Stimulated activated naive CD8-positive, alpha-beta T cell treated with anti-CD3 and anti-CD28 coated beads, Interleukin-15, Interleukin-2, amounts not matched to agents 100 ng/mL and 50 ng/mL, for 24 hours (primary cell): ENCODE measurements around the gene CTBP2.

Experiments
- H3K27ac Mint-ChIP-seq: one replicate; pipeline ENCODE4 v1.8.0; 2021; ENCODE audit warnings: mild to moderate bottlenecking, mixed read lengths
- H3K27me3 Mint-ChIP-seq: one replicate; pipeline ENCODE4 v1.8.0; 2021; ENCODE audit warnings: mixed read lengths
- H3K36me3 Mint-ChIP-seq: one replicate; pipeline ENCODE4 v1.8.0; 2021; ENCODE audit warnings: low read depth, mixed read lengths
- H3K4me1 Mint-ChIP-seq: one replicate; pipeline ENCODE4 v1.8.0; 2021; ENCODE audit warnings: low read depth, mixed read lengths
- H3K4me3 Mint-ChIP-seq: one replicate; pipeline ENCODE4 v1.8.0; 2021; ENCODE audit warnings: mild to moderate bottlenecking, mixed read lengths
- H3K9me3 Mint-ChIP-seq: one replicate; pipeline ENCODE4 v1.8.0; 2021; ENCODE audit warnings: mixed read lengths

CTBP2 gene

DNA sequence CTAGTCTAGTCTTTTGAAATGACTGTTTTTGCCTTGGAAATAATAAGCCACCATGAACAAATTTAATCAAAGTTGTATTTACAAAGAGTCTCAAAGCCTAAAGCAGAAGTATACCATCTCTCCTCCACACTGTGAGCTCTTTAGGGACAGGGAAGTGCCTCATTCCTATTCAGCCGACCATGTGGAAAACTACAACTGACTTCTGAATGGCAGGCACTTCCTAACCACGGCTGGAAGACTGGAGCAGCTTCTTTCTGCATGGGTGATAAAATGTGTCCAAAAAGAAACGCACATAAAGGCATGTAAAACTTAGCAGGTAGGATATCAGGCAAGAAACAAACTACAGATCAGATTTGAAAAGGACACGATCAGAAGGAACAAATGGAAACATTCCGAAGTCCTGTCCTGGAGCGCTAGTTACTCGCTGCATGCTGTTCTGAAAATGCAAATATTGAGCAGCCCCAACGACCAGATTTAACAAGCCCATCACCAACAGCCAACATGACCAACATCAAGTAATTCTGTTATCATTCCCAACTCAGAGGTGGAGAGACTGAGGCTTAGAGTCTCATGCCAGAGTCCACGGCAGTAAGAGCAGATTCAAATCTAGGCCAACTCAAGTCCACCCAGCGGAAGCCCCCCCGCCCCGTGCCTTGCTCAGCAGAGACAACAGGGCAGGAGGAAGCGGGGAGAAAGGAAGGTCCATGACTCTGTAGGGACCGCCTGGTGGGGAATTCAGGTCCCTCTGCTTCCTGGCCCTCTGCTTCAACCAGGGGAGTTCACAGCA lies 26.5 kb downstream of the CTBP2 start:
- no peaks in the 10 kb centered on the region for H3K36me3 Mint-ChIP-seq
- H3K27ac Mint-ChIP-seq, result no peak overlapping the region
- no peaks in the 10 kb centered on the region for H3K9me3 Mint-ChIP-seq
- H3K27me3 Mint-ChIP-seq, result peaks cover 7% of the 10 kb centered on the region
- no peak overlapping the region for H3K4me3 Mint-ChIP-seq
- H3K4me1 Mint-ChIP-seq, result peaks cover 4% of the 10 kb centered on the region

DNA sequence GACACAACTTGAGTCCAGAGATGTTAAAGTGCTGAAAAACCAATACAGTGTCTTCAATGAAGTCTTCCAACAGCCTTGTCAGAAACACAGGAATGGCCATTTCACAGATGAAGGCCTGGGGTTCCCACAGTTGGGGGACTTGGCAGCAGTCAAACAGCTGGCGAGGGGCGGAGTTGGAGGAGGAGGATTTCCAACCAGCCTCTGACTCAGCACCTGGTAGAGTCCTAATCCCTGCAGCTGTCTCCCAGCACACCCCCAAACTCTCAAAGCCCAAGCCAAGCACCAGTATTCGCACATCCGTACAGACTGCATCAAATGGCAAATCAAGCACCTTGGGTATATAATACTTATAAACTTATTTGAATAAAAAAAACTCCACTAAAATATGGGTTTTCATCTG lies 28.0 kb downstream of the CTBP2 start:
- Mint-ChIP-seq H3K4me3 (no peak overlapping the region), H3K36me3 (no peaks in the 10 kb centered on the region), H3K27me3 (no peaks in the 10 kb centered on the region), H3K4me1 (peaks cover 4% of the 10 kb centered on the region), H3K27ac (no peak overlapping the region), H3K9me3 (no peaks in the 10 kb centered on the region)

DNA sequence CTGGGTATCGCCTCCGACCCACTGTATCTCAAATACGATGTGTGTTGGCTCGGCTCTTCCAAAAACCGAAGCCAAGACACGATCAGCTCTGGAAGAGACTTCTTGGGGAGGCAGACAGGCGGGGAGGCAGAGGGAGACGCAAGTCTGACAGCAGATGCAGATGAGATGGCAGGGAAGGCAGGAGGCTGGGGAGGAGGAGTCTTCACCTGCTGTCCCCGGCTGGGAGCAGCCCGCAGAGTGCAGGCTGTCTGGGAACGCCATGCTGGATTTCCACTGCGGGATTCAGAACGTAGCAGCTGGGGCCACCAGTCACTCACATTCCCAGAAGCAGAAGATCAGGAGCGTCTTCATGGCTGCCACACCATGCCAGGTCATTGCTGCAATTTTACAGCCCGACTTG lies 29.4 kb downstream of the CTBP2 start:
- Mint-ChIP-seq H3K9me3 (no peaks in the 10 kb centered on the region), H3K4me3 (no peak overlapping the region), H3K4me1 (peaks cover 4% of the 10 kb centered on the region), H3K27me3 (no peaks in the 10 kb centered on the region), H3K27ac (no peak overlapping the region), H3K36me3 (no peaks in the 10 kb centered on the region)

DNA sequence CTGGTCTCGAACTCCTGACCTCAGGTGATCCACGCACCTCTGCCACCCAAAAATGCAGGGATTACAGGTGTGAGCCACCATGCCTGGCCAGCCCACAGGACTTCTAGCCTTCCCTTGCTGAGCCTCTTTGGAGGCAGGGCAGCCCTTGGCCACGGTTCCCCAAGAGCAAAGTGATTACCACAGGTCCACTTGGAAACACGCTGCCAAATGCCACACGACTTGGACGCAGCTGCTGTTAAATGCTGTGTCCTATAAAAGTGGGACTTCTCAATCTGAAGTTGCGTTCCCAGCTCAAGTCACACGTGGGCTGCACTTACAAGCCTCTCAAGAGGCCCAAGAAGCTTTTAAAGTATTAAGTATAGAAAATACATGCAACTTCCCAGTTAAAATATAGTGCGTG lies 30.1 kb downstream of the CTBP2 start:
- Mint-ChIP-seq H3K36me3 (no peaks in the 10 kb centered on the region), H3K9me3 (no peaks in the 10 kb centered on the region), H3K27me3 (peaks cover 5% of the 10 kb centered on the region), H3K27ac (no peak overlapping the region), H3K4me1 (peaks cover 4% of the 10 kb centered on the region), H3K4me3 (no peak overlapping the region)

DNA sequence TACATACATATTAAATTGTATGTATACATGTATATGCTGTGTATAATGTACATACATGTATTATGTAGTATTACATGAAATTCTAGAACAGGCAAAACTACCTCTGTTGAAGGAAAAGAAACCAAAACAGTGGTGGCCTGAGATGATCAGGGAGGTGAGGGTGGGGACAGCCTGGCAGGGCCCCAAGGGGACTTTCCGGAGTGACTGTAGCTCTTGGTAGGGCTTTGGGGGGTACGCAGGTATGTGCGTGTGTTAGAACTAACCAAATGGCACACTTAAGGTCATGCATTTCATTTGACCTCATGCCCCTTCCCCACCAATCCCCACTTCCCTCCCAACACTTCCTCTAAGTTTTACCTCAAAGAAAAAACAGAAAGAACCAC lies 31.3 kb downstream of the CTBP2 start:
- Mint-ChIP-seq H3K36me3 (no peaks in the 10 kb centered on the region), H3K27ac (no peak overlapping the region), H3K27me3 (peaks cover 10% of the 10 kb centered on the region), H3K4me3 (no peak overlapping the region), H3K4me1 (peaks cover 4% of the 10 kb centered on the region), H3K9me3 (no peaks in the 10 kb centered on the region)

DNA sequence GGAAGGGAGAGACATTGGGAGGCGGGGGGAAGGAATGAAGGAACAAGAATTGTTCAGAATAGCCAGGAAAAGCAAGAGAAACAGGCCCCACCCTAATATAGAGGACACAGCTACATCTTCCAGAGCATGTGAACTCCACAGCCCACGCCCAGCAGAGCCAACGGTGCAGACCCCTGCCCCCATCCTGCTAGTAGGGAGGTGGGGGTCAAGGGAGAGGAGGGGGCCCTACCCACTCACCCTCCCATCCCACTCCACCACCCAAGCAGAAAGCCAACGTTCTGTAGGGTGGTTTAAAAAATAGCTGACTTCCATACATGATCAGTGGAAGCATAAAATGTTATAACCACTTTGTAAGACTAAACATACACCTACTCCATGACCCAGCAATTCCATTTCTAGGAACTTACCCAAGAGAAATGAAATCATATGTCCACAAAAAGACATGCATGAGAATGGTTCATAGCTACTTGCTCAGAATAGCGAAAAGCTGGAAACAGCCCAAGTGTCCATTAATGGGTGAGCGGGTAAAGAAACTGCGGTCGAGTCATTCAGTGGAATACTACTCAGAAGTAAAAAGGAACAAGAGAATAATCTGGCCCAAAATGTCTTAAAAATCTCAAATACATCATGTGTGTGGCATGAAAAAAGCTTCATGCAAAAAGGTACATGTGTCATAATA lies 31.8 kb downstream of the CTBP2 start:
- Mint-ChIP-seq H3K27ac (no peak overlapping the region), H3K36me3 (no peaks in the 10 kb centered on the region), H3K27me3 (peaks cover 10% of the 10 kb centered on the region), H3K9me3 (no peaks in the 10 kb centered on the region), H3K4me3 (no peak overlapping the region), H3K4me1 (peaks cover 4% of the 10 kb centered on the region)

DNA sequence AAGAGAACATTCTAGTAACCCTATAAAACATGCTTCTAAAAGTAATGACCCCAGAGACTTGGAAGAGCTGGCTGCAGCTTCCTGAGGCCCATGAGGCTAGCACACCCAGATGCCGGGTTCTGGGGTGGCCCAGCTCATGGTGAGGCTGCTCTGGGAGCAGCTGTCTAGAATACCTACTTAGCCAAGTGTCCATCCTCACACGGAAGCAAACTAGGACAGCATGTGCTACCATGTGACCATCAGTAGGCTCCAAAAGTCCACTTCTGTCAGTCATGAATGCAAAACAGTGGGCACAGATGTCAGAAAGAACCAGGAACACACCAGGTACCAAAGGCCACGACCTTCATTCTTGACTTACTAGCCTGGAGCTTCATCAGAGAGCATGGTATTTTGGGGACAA lies 32.4 kb downstream of the CTBP2 start:
- Mint-ChIP-seq H3K27me3 (peaks cover 10% of the 10 kb centered on the region), H3K4me3 (no peak overlapping the region), H3K36me3 (no peaks in the 10 kb centered on the region), H3K4me1 (peaks cover 4% of the 10 kb centered on the region), H3K27ac (no peak overlapping the region), H3K9me3 (no peaks in the 10 kb centered on the region)

DNA sequence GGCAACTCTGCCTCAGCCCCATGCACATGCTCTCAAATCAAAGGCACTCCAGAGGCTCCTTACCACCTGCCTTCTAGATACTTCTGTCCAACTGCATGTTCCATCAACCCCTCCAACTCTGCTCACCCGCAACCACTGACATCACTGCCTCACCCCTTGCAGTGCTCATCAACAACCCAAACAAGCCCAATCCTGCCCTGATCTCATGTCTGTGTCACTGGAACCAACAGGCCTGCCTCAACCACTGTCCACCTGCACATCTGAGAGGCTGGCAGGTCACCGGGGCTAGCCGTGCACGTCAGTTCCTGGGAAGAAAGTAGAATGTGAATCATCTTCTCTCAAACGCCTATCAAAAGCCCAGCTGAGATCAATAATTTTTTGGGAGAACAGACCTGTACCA lies 33.3 kb downstream of the CTBP2 start:
- Mint-ChIP-seq H3K9me3 (no peaks in the 10 kb centered on the region), H3K4me1 (peaks cover 4% of the 10 kb centered on the region), H3K4me3 (no peak overlapping the region), H3K27me3 (peaks cover 10% of the 10 kb centered on the region), H3K27ac (no peak overlapping the region), H3K36me3 (no peaks in the 10 kb centered on the region)

DNA sequence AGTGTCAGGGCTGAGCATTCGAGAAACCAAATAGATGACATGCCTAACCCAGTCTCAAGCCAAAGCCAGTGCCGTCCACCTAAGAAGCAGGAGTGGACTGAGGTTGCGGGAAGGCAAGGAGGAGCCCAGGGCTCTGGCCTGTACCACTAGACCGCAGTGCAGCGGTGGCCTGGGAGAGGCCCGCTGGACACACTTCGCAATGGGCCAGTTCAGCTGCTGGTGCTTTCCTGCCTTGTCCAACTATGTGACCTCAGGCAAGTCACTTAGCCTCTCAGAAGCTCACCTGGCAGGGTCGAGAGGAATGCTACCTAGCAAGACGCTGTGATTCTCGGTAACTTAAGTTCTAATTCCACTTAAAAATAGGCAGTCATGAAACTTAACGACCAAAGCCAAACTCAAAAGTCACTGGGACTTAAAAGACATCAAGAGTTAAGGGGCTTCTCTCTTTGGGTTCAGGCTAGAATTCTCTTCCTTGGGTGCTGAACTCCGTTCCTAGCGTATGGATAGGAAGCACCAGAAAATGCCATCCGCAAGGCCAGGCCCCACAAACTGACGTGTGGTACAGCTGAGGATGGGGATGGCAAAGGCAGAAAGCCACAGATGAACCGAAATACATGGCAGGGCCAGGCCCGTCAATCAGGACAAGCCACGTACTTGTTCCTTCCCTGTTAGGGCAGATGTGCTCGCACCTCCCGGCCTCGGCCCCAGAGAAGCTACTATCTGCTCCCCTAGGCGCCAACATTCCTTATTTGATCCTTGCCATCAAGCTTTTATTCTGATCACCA lies 34.2 kb downstream of the CTBP2 start:
- Mint-ChIP-seq H3K4me1 (peaks cover 4% of the 10 kb centered on the region), H3K4me3 (no peak overlapping the region), H3K27ac (no peak overlapping the region), H3K36me3 (no peaks in the 10 kb centered on the region), H3K9me3 (no peaks in the 10 kb centered on the region), H3K27me3 (peaks cover 10% of the 10 kb centered on the region)

DNA sequence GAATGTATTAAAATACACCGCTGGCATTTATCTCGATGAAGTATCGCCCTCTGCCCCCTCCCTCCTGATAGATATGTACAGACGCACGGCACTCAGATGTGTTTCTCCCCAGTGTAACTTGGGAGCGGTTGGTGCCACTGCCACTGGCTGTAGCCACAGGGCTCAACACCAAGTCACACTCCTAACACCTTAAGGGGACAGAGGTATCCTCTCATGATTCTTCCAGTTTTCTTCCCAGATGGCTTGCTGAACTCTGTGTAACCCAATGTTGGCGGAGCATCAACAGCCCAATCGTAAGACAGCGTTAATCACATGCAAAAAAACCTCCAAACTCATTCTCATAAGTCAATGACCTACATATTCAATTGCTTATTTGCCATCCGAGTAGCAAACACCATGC lies 35.5 kb downstream of the CTBP2 start:
- Mint-ChIP-seq H3K9me3 (no peaks in the 10 kb centered on the region), H3K27ac (no peak overlapping the region), H3K36me3 (no peaks in the 10 kb centered on the region), H3K27me3 (peaks cover 10% of the 10 kb centered on the region), H3K4me1 (peaks cover 4% of the 10 kb centered on the region), H3K4me3 (no peak overlapping the region)

DNA sequence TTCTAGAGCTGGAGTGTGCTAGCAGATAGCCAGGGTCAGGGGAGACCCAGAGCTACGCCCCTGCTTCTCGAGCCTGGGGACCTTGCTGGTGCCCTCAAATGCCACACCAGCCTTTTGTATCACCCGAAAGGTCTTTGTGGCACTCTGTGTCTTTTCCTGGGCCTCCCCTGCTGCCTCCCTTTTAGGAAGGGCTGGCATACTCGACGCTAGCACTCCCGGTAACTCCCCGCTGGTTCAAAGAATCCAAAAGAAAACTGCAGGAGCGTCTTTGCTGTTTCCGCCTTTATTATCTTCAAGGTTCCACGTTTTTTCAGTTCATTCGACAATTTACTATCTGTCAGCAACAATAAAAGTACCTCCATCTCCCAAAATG lies 36.3 kb downstream of the CTBP2 start:
- no peaks in the 10 kb centered on the region for H3K4me1 Mint-ChIP-seq
- H3K27me3 Mint-ChIP-seq, result peaks cover 10% of the 10 kb centered on the region
- H3K27ac Mint-ChIP-seq, result no peak overlapping the region
- H3K9me3 Mint-ChIP-seq, result no peaks in the 10 kb centered on the region
- H3K36me3 Mint-ChIP-seq, result no peaks in the 10 kb centered on the region
- no peak overlapping the region for H3K4me3 Mint-ChIP-seq

DNA sequence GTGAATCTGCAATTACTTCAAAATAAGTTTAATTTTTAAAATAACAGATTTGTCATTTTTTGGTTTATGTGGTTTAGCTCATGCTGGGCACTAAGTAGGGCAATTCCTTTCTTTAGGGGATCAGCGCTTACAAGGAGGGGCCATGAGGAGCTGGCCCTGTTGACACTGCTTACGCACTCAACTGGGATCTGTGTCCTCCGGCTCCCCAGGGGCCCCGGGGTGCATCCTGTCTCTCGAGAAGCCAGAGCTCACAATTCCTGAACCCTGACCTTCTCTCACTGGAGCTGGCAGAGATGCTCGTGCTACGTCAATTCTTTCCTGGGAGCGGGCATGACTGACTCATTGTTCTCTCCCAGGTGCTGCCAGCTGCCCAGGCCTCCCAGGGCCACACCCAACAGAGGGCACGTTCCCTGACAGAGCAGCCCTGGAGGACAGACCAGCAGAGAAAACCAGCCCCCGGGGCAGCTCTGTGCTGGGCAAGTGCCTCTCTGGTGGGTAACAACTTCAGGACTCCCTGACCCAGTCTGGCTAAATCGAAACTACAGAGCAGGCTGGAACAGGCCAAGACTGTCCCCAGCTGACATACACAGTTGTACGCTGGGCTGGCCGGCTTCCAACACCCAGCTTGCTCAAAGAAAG lies 36.8 kb downstream of the CTBP2 start:
- Mint-ChIP-seq H3K27ac (no peak overlapping the region), H3K36me3 (no peaks in the 10 kb centered on the region), H3K4me3 (no peak overlapping the region), H3K4me1 (no peaks in the 10 kb centered on the region), H3K27me3 (peaks cover 10% of the 10 kb centered on the region), H3K9me3 (no peaks in the 10 kb centered on the region)

DNA sequence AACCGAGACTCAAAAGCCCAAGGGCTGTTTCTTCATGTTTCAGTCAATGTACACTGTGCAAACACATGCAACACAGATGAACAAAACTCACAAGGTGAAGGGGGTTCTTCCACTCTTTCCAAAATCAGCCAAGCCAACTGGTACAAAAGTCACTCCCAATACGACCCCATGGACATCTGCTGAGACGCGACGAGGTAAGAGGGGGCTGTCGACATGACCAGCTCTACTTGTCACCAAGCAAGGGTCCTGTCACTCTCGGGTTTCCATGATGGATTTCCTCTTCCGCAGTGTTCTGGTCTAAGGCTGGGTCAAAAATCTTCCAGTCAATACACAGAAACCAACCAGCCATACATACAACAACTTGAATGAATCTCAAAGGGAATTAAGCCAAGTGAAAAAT lies 37.8 kb downstream of the CTBP2 start:
- no peaks in the 10 kb centered on the region for H3K36me3 Mint-ChIP-seq
- H3K4me1 Mint-ChIP-seq, result no peaks in the 10 kb centered on the region
- no peak overlapping the region for H3K27ac Mint-ChIP-seq
- H3K27me3 Mint-ChIP-seq, result peaks cover 13% of the 10 kb centered on the region
- H3K4me3 Mint-ChIP-seq, result no peak overlapping the region
- no peaks in the 10 kb centered on the region for H3K9me3 Mint-ChIP-seq

DNA sequence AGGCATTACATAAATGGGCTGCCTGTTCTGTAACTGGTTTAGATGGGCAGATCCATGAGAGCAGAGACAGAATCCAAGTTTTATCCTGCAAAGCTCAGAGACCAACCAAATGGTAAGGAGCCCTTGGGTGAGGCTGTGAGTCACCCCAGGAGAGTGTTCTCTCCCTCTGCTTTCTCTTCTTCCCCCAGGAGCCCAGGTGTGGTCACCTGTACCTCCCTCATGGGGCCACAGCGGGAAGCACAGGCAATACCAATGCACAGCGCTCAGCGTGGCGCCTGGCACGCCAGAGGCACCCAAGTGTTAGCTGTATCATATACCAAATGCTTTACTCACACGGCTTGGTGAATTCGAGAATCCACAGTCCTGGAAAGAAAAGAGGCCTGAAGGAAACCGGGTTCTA lies 39.4 kb downstream of the CTBP2 start:
- H3K4me1 Mint-ChIP-seq, result no peaks in the 10 kb centered on the region
- H3K9me3 Mint-ChIP-seq, result no peaks in the 10 kb centered on the region
- H3K4me3 Mint-ChIP-seq, result no peak overlapping the region
- H3K36me3 Mint-ChIP-seq, result no peaks in the 10 kb centered on the region
- no peak overlapping the region for H3K27ac Mint-ChIP-seq
- peaks cover 13% of the 10 kb centered on the region for H3K27me3 Mint-ChIP-seq
